GM19372 (cell line): ENCODE measurements around the gene MED12L.
"Not testable (repeated sequence)": the region's sequence is repeated elsewhere in the genome, so short reads cannot be mapped to it uniquely, and the experiment has no call there.

Source experiments
- ATAC-seq: cut with Tn5 transposase; IDR thresholded peaks from one replicate; pipeline ENCODE4 v1.9.1; 2021; ENCODE audit warnings: mild to moderate bottlenecking, low read depth, moderate library complexity; ENCODE audit not compliant: unreplicated experiment

The MED12L gene

DNA sequence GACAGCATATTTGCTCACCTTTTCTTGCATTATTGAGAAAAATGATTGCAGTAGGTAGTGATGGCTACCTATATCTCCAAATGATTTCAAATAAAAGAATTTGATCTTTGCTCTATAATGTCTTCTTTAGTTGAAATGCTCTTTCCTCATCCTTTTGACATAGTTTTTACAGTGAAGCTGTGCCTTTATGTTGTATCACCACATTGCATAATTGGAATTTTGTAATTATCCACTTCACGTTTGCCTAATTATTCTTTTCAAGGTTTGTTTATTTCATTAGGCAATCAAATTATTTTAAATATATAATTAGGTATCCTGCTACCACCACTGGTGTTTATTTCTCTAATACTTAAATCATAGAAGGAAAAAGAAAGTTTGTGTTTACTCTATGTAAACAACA is 265.2 kb downstream of the MED12L start:
- ATAC-seq, result no peak

DNA sequence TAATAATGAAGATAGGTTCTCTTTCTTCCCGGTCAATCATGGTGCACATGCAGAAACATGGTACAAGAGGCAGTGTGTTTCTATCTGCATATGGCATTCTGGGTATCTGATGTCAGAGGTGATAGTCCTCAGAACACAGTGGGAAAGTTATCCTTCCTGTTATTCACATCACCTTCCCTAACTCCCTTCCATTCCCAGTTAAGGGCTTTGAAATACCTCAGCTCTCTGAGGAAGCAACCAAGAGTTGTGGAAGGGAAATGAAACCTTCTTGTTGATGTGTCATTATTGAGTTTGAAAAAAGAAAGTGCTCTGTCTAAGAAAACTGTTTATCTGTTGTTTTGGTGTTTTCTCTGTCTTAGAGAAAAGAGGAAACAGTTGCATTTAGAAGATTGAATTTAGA is 265.8 kb downstream of the MED12L start:
- ATAC-seq, result peak; percentile 82

GRCh38 chr3:151351648-151352047 is 266.2 kb downstream of the MED12L start:
- ATAC-seq, result no peak

GRCh38 chr3:151356794-151357462 is 271.5 kb downstream of the MED12L start:
- no peak for ATAC-seq

DNA sequence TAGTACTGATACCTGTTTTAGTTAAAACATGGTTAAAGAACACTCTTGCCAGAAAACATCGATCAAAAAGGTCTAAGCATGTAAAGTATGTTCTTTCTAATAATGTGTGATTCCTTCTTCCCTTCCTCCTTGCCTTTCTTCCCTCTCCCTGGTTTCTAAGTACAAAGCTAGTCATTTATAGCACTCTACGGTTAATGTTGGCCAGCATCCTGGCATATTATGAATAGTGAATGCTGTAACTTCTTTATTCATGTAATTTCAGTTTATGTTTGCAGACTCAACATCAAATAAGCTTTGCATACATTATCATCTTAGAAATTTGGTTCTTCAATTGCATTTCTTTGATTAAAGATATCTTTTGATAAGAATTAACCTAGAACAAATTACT is 272.0 kb downstream of the MED12L start:
- no peak for ATAC-seq

- ATAC-seq, result no peak
These were observed 277.3 kb downstream of the MED12L start for GRCh38 chr3:151362751-151363174.

DNA sequence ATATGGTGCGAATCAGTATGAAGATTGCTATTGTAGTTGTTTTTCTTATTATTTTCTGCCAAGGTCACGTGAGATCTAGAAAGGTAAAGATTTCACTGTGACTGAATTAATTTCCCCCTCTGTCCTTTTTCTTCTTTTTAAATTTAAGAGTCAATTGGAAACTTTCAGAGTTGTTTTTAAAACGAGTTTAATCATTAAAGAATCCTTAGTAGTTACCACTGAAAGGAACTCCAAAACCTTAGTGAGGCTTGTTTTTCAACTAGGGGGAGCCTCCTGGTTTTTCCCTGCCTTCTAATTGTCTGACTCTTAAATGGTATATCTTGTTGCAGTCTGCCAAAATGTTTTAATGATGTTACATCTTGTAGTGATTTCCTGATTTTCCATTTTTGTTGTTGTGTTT is 281.5 kb downstream of the MED12L start:
- ATAC-seq, result no peak

- no peak for ATAC-seq
These were observed 282.0 kb downstream of the MED12L start for GRCh38 chr3:151367448-151367847.

- no peak for ATAC-seq
These were observed 286.1 kb downstream of the MED12L start for GRCh38 chr3:151371526-151371925.

DNA sequence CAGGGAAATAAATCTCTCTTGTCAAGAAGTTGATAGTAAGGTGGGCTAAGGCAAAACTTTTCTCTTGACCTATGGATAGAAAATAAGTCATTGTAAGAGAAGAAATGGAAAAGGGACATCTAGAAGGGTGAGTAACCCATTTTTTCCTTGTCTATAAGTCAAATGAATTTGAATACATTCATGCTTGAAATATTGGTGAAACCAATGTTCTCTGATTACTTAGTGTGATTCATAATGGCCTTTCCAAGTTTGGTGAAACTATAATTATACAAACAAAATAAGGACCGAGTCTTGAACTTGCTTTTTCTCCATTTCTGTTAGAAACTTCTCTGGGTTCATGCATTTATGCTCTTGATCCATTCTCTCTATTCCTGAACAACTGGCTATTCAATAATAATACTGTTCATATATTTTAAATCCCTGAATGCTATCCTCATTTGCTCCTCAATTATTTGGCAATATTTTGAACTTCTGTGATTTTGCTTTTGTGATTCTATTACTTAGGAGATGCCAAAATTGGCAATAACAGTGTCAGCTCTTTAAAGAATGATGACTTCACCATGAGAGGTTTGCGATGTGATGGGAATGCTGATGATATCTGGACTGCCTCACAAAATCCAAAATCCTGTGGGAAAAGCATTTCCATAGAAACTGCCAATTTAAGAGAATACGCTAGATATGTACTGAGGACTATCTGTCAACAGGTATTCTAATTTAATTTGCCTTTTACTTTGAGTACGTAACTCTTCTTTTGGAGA is 286.8 kb downstream of the MED12L start:
- no peak for ATAC-seq

GRCh38 chr3:151377768-151378385 is 292.4 kb downstream of the MED12L start:
- peak; percentile 42 for ATAC-seq

- ATAC-seq, result no peak
These were observed 293.7 kb downstream of the MED12L start for GRCh38 chr3:151379083-151379734.

DNA sequence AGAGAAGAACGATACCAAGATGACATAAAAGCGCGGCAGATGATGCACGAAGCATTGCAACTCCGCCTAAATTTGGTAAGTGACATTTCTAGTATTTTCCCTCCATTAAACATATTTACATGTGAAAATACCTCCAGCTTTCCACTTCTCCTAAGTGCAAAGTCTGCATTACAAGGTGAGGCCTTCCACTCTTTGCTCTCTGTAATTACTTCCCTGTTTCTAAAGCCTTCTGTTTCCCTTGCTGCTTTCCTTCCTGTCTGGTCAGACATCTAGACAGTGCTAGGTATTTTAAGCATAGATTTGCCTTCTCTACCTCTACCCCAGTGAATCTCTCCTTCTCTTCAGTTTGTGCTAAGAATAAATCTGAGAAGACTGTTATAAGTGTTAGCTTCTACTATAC is 297.2 kb downstream of the MED12L start:
- peak; percentile 39 for ATAC-seq

GRCh38 chr3:151383111-151383510 is 297.6 kb downstream of the MED12L start:
- no peak for ATAC-seq

DNA sequence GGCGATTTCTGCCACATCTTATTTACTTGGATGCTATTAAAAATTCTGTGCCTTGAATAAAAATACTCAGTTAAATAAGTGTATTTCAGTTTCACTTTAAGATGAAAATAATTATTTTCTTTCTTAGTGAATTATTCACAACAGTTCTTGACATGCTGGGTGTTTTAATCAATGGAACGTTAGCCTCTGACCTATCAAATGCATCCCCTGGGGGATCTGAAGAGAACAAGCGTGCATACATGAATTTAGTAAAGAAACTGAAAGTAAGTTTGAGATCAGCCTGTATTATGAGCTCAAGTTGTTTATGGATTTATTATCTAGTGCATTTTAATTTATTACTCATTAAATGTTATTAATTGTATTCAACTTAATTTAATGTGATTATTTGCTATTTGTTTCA is 298.5 kb downstream of the MED12L start:
- ATAC-seq, result peak; percentile 69

GRCh38 chr3:151384741-151385174 is 299.3 kb downstream of the MED12L start, which contains the start of gene P2RY12:
Gene P2RY12, minus strand, starts transcription at chr3:151384753. Its CDS starts 45,908 bp downstream, at chr3:151338845.
- no peak for ATAC-seq

DNA sequence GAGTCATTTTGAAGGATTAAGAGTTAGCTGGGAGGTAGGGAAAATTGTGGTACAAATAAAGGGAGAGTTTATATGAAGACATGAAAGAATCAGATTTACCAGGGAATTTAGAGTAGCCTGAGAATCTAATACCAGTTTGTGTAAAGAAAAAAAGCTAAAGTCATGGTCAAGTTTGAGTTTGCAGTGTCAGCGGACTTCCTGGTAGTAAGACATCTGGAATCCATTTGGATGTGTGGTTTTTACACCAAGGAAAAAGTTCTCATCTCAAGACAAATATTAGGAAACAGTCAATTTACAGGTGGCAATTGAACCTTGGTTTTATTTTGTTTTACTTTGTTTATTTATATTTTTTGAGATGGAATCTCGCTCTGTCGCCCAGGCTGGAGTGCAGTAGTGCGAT is 300.6 kb downstream of the MED12L start:
- no peak for ATAC-seq

DNA sequence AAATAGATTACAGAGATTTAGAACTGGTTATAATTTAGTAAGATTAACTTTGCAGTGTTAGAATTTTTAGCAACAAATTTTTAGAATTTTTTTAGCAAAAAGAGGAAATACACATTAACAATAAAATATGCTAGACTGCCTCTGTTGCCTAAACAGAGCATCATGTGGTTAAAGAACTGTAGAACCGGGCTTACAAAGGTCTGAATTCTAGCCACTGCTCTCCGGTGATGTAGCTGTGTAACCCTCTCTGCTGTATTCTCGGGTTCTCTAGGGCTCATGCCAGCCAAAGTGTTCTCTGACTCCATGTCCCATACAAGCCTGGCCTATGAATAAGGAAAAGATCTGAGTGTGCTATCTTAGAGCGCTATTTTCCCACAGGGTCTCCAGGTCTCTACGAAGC is 302.0 kb downstream of the MED12L start:
- ATAC-seq, result no peak

- no peak for ATAC-seq
These were observed 302.4 kb downstream of the MED12L start for GRCh38 chr3:151387842-151388241.

DNA sequence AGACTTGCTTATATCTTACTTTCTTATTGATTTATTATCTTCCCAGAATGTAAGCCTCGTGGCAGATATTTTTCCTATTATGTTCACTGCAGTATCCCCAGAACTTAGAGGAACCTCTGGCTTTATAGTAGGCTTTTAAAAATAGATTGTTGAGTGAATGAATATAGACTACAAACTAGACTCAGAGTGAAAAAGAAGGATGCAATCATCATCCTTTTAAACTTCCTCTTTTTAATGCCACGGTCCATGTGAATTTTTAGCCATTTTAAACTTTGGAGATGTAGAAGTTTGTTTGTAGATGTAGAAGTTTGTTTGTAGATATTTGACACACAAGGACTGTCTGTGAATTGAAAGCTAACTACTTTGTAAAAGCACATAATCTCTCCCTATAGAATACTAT is 306.3 kb downstream of the MED12L start:
- ATAC-seq, result no peak

DNA sequence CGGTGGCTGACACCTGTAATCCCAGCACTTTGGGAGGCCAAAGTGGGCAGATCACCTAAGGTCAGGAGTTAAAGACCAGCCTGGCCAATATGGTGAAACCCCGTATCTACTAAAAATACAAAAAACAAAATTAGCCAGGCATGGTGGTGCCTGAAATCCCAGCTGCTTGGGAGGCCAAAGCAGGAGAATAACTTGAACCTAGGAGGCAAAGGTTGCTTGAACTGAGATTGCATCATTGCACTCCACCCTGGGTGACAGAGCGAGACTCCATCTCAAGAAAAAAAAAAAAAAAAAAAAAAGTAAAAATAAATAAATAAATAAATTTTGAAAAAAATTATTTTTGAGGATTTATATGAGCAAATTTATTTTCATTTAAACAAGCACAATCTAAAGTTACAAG is 306.7 kb downstream of the MED12L start:
- ATAC-seq, result not testable (repeated sequence)
